HG02884 (cell line): ENCODE results near the gene STRA6.
"Not testable (repeated sequence)": the region's sequence is repeated elsewhere in the genome, so short reads cannot be mapped to it uniquely, and the experiment has no call there.

ENCODE experiments used
- ATAC-seq: cut with Tn5 transposase; IDR thresholded peaks from one replicate; pipeline ENCODE4 v1.9.1; 2021; ENCODE audit warnings: mild to moderate bottlenecking, moderate library complexity; ENCODE audit not compliant: unreplicated experiment

Gene STRA6

DNA sequence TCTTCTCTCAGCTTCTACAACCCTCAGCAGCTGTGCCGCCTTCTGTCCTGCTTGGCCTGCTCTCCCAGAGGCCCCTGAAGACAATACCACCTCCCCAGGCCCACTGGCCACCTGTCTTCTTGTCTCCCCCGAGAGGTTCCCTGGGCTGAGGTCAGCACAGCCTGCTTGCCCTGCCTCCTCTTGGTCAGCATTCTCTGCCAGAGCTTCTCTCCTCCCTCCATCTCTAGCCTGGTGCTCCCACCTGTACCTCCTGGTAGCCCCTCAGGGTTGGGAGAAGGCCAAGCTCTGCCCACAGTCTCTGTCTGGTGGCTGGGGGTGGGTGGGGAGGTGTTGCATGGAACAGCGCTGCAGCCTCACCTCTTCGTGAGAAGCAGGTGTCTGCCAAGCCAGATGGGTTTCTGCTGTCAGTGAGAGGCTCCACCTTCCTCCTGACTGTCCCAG, 34.7 kb downstream of the STRA6 start:
- ATAC-seq = no peak

DNA sequence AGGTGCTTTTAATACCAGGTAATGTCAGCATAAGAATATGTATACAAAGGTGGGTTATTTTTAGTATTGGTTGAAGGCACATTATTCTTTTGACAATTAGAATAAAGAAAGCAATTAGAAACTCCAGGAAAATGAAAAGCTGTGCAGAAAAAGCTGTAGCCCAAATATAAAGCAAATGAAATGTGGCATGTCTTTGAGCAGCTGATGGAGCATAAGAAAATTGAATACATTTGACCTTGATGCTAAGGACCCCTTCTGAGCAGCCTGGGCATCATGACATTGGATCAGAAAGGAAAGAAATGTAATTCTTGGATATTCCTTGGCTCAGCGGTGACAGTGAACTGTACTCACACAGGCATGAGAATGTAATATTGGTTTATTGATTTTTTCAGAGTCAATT, 37.1 kb downstream of the STRA6 start:
- no peak for ATAC-seq

DNA sequence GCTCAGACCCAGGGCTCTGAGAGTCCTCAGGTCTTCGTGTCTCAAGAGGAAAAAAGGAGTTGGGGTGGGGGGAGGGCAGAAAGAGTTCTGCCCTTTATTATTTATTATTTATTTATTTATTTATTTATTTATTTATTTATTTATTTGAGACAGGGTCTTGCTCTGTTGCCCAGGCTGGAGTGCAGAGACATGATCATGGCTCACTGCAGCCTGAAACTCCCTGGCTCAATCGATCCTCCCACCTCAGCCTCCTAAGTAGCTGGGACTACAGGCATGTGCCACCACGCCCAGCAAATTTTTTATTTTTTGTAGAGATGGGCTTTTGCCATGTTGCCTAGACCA, 40.4 kb downstream of the STRA6 start:
- not testable (repeated sequence) for ATAC-seq

DNA sequence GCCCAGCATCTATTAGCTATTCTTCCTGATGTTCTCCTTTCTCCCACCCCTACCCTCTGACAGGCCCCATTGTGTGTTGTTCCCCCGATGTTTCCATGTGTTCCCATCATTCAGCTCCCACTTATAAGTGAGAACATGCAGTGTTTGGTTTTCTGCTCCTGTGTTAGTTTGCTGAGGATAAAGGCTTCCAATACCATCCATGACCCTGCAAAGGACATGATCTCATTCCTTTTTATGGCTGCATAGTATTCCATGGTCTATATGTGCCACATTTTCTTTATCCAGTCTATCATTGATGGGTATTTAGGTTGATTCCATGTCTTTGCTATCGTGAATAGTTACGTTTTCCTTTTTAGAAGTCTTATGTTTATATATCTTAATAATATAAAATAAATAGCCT, 42.2 kb downstream of the STRA6 start:
- ATAC-seq = not testable (repeated sequence)

DNA sequence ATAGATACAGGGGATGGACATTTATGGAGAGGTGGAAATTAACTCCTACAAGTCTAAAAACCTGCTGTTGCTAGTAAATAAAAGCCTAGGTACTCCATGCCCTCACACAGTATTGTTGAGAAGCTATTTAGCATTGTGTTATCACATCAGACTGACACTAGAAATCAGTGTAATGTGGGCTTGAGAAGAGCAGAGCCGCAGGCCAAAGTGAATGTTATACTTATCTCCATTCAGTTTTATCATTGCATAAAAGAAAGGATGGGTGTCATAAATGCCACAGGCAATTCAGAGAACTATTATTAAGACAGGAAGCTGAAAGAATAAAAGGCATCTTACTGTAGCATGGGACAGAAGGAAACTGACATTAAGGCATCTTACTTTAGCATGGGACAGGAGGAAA, 42.8 kb downstream of the STRA6 start:
- no peak for ATAC-seq

DNA sequence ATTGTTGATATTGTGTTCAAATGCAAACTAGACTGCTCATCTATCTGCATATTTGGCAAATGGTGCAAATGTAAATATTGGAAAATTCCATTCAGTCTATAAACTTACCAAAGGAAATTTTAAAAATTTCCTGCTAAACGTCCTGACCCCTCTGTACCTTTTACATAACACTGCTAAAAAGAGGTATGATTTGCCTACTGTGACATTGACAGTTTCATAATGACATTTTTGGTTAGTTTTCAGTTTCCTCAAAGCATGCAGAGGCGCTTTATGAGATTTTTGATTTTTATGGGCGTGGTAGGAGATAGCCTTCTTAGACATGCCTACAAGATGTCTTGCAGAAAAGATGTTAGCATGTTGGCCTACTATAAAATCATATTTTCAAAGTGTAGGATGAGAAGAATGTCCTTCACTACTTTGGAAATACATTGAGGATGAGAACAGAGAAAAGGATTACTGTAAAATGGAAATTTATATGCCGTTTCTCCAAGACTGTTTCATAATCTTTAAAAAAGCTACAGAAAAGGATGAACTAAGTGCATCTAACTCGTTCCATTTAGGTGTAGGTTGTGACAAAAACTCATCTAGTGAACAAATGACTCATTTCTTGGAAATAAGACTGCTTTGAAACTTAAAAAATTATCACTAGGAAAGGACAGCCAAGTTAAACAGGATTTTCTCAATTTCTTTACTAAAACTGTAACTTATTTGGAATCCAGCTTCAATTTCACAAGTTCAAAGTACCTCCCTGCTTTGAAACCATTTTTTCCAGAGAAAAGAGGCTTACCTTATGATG, 43.5 kb downstream of the STRA6 start:
- ATAC-seq = no peak

DNA sequence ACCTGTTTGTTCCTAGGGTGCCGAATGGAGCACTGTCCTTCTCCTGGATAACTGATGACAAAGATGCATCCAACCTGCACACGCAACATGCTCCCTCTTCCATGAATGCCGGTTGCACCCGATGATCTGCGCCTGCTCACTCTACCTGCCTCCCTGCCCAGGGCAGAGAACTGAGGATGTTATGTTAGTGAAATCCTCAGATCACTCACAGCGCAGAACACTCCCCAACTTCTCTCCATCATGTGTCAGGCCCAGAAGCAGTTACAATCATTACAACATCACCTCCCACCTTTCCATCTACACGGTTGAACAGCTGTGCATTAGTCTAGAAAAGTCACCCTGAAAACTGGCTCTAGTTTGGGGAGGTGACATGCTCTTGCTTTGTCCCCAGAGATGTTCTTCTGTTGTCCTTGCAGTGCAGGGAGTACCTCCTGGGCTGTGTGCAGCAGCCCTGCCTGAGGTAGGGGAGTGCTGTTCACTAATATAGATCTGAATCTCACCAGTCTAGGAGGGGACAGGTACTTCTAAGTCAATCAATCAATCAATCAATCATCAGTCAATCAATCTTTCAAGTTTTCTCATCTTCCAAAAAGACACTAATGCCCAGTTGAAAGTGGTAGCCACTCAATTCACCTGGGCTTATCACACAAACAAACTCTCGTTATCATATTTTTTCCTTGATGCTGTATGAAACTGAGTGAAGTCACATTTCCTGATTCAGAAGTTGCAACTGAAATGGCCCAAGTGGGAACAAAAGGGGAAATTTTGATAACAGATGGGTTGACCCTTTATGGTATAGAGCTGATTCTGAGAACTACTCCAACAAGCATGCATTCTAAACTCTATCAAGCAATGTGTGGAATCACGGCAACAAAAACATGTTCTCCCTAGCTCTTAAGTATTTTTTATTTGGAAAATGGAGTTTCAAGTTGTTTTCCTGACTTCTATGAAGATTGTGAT, 44.4 kb downstream of the STRA6 start:
- ATAC-seq = no peak

DNA sequence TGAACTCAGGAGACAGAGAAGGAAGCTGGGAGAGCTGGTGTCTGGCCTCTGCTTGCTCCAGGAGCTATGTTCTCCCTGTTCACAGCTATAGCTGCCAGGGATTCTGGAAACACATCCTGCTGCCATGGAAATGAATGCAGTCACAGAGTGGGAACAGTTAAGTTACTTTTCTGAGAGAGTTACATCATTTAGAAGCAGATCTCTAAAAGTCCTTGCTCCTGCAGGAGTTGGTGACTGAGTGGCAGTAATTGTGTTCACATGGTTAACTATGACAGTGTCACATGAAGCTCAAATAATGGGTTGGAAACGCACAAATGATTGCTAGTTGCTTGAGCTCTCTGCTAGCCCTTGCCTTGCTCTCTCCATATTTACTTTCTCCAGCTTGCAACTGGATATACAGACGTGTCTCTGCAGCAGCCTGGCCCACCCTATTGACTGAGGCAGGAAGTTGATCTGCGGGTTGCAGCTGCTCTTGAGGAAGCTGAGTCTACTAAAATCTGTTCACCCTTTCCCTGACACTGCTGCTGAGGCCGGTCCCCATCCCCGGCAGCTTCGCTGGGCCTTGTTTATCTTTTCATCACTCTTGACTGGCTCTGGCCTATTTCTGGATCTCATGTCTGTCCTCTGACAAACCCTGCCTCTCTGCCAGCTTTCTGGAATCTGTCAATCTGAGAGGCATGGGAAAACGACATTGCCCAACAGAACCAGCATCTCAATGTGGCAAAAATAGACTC, 45.7 kb downstream of the STRA6 start:
- no peak for ATAC-seq

DNA sequence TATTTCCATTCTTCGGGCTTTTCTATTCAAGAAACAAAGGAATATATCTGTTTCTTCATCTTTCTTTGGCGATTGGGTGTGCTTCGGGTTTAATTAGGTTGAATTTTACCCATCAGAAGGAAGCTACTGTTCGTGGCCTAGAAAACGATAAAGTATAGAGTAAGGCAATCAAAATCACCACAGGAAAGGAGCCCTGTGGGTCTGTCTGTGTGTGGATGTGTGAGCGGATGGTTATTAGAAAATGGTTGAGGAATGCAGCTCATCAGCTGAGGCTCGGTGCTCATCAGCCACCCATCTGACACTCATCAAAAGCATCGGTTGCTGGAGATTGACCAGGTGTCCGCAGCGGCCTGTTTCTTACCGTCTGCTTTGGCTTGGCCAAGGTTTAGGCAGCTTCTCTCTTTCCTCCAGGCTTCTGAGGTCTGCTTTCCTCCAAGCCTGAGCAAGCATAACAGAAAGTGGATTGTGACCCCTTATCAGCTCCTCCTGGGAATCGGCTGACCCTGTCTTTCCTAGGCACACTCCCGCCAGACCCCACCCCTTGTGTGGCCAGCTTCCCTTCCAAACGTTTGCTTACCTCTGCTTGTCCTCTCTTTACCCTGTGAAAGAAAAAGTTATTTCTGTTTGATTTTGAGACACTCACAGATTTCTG, 46.7 kb downstream of the STRA6 start:
- no peak for ATAC-seq

DNA sequence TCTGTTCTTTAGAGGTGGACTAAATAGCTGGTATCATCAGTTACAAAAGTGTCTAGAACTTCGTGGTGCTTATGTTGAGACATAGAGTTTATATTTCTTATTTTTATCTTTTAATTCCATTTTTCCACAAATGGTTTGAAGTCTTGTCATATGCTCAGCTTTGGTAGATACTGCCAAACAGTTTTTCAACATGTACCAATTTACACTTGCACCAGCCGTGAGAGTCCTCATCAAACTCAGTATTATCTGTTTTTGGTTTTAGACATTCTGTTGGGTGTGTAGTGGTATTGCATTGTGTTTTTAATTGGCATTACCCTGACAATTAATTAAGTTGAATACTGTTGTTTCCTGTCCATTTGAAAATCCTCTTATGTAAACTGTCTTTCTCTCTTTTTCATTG, 55.5 kb downstream of the STRA6 start:
- ATAC-seq = no peak

DNA sequence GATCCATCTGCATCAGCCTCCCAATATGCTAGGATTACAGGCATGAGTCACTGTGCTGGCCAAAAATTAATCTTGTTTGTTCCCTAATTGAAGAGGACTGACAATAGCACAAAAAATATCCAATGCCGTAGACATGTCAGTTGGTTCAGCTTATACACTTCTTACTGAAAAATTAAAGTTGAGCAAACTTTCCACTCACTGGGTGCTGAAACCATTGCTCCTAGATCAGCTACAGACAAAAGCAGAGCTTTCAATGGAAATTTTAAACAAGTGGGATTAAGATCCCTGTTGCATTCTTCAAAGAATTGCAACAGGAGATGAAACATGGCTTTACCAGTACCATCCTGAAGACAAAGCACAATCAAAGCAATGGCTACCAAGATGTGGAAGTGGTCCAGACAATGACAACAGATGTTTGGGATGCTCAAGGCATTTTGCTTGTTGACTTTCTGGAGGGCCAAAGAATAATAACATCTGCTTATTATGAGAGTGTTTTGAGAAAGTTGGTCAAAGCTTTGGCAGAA, 56.2 kb downstream of the STRA6 start:
- ATAC-seq = no peak

DNA sequence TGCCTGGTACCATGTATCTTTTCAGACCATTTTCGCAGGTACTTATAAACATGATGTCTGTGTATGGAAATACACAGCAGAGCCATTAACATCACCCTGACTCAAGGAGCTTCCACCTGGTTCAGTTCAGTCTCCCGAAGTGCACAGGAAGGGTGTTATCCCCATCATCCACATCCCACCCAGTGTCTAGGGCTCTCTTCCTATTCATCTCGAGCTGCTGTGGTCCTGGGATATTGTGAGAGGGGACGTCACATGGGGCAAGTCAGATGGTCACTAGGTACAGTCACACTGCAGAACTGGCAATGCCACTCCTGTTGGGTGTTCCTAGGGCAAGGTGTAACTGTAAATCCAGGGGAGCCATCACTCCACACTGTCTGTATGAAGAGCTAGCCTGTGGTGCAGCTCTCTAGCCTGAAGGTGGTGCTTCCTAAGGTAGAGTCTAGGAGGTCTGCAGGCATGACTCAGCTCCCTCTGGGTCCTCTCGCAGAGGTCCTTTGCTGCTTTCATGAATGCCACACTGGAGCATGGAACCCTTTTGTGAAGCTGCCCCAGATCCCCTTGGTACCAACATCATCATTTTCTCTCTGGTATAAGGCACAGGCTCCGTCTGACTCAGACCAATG, 58.3 kb downstream of the STRA6 start:
- no peak for ATAC-seq

DNA sequence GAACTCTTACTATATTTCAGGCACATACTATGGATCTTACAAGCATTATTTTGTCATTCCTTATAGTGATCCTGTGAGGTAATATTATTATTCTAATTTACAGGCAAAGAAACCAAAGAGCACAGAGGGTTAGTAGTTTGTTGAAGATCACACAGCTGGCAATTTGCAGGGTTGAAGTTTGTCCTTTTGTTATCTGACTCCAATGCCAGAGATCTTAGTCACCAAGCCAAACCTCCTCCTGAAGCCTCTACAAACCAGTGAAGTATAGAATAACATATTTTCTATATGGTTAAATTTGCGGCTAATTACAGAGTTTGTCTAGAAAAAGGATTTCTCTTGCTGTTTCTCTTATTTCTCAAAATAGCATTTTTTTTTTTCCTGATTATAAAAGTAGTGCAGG, 61.0 kb downstream of the STRA6 start:
- ATAC-seq = no peak

DNA sequence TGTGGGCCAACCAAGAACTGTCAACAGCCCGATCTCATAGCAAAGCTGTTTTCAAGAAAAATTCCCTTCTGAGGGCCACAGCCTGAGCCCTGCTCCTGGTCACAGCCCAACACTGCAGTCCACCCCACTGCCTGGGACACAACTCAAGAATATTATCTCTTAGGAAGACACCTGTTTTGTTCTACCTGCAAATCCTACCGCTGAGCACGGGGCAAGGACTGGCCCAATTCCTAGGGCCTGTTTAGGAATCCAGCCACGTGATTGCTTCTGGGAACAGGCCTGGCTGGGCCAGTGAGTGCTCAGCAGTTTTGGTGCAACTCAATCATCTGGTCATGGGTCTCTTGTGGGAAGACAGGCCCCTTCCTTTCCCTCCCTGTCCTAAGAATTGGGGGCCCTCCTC, 63.9 kb downstream of the STRA6 start:
- no peak for ATAC-seq

DNA sequence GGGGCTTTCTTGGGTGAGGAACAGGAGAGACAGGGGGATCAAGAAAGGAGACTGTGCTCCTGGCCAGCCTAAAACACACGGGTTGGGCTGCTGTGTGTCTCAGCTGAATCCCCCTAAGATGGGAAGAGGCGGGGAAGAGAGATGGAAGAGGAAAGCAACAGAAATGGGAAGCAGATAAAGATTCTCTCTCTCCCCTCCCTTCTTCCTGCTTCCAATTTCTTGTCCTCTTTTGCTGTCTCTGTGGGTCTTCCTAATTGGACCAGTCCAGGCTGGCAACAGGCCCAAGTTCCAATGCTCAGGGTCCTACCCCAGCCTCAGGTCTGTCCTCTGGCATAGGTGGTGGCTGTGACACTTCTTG, 65.1 kb downstream of the STRA6 start:
- no peak for ATAC-seq

DNA sequence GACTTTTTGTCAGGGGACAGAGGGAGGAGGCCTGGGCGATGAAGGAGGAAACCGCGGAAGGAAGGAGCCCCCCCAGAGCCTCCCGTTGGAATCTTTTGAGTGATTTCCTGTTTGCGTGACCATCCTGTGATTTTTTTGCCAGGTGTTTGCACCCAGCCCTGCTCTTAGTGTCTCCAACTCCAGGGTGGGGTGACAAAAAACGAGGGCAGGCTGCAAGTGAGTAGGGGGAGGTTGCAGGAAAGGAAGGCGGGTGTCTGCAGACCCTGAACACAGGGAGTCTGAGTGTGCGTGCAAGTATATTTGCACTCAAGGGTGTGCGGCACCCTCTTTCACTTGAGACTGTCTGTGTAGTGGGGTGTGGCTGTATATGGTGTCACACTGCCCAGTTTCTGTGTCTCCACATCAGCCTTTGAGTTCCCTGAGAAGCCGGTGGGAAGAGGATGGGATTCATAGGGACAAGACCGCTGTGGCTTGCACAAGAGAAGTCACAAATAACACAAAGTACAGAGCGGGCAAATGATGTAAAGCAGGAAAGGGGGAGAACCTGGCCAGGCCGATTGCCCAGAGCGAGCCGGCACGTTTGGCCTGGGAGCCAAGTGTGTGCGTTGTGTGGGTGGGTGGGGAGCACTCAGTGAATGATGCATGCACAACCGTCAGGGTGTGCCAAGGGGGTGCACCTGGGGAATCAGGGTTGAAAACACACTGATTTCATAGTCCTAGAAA, 65.6 kb downstream of the STRA6 start:
- ATAC-seq = no peak

DNA sequence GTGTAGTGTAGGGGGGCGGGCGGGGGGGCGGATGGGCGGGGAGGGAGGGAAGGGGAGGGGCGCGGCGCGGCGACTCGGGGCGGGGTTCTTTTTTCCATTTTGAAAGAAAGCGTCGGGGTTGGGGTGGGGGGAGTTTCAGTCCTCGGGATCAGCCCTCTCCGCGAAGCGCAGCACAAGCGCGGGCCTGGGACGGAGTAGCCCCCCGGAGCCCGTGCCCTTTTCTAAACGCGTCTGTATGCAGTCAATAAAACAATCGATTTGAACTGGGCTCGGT, 66.1 kb downstream of the STRA6 start:
- no peak for ATAC-seq

DNA sequence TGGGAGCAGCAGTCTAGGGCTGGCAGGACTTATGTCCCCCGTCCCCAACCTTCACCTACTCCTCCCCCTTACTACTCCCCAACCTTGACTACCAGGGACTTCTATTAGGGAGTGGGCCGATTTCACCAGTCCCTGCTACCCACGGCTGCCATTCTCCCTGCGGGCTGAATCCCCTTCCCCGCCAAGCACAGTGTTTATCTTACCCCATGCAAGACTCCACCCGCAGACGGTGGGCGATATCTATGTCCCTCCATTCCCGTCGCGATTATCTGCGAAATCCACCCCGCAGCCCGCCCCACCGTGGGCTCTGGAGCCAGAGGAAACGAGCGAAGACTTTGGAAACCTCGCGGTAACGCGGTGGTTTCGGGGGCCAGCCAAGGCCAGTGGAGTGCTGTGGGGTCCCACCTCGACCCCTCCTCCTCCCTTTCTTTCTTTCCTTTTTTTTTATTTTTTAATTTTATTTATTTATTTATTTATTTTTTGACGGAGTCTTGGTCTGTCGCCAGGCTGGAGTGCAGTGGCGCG, 67.5 kb downstream of the STRA6 start:
- no peak for ATAC-seq

DNA sequence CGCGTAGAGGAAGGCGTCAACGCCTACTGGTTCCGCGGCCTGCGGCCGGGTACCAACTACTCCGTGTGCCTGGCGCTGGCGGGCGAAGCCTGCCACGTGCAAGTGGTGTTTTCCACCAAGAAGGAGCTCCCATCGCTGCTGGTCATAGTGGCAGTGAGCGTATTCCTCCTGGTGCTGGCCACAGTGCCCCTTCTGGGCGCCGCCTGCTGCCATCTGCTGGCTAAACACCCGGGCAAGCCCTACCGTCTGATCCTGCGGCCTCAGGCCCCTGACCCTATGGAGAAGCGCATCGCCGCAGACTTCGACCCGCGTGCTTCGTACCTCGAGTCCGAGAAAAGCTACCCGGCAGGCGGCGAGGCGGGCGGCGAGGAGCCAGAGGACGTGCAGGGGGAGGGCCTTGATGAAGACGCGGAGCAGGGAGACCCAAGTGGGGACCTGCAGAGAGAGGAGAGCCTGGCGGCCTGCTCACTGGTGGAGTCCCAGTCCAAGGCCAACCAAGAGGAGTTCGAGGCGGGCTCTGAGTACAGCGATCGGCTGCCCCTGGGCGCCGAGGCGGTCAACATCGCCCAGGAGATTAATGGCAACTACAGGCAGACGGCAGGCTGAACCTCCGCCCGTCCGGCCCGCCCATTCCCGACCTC, 68.1 kb downstream of the STRA6 start:
- ATAC-seq = no peak
